Ovary (tissue), 9 donors: ENCODE measurements around the gene NR2F6. TPM values are rescaled to one million over a fixed set of nuclear protein-coding genes. Genes with fewer than 3 reads are reported as not detected.
A peak's percentile ranks its signal among the peaks of the same experiment; 100 is the strongest.

Experiments
- DNase-seq, 5 donors: peaks; one replicate each; pipeline ENCODE4 v3.0.0-alpha.2; 2019 to 2020
- H3K27ac ChIP-seq, 2 donors: fragments of 200-600 bp; one replicate each; pipeline versions ENCODE4 v1.5.1 to v1.8.0; 2019 to 2022
- H3K27me3 ChIP-seq: fragments of 200-600 bp; one replicate; pipeline ENCODE4 v1.8.0; 2022
- H3K36me3 ChIP-seq: fragments of 200-600 bp; sonication (generic); one replicate; pipeline ENCODE4 v1.5.1; 2019
- H3K4me1 ChIP-seq: one replicate; pipeline ENCODE4 v1.8.1; 2013; ENCODE audit warnings: mild to moderate bottlenecking, moderate library complexity; ENCODE audit not compliant: insufficient read depth
- H3K4me3 ChIP-seq: fragments of 200-600 bp; sonication (generic); one replicate; pipeline ENCODE4 v1.5.1; 2017
- H3K9me3 ChIP-seq, 2 donors: fragments of 200-600 bp in 1 of 2; sonication (generic) in 1 of 2; one replicate each; pipeline versions ENCODE4 v1.5.1 to v1.8.1; 2013 to 2019; ENCODE audit warnings: mild to moderate bottlenecking in 1 of 2, moderate library complexity in 1 of 2
- CTCF ChIP-seq, 3 donors: fragments of 450-650 bp in 2 of 3; fragments of 200-600 bp in 1 of 3; IDR thresholded peaks; one replicate each; pipeline versions ENCODE4 v1.5.1 to v1.8.0; 2016 to 2022; ENCODE audit warnings: antibody characterized with exemption in 3 of 3, mild to moderate bottlenecking in 1 of 3
- EP300 ChIP-seq: sonication (generic); formaldehyde crosslinking; IDR thresholded peaks from one replicate; pipeline ENCODE4 v1.6.1; 2017; ENCODE audit warnings: antibody characterized with exemption
- POLR2A ChIP-seq: fragments of 450-650 bp; IDR thresholded peaks from one replicate; pipeline ENCODE4 v1.6.1; 2017; ENCODE audit warnings: antibody characterized with exemption, mild to moderate bottlenecking, moderate library complexity
- WGBS, 3 donors: extraction: QIAGEN DNeasy Blood & Tissue Kit in 1 of 3; methylation state at CpG; one replicate each; pipeline versions ENCODE4 v1.1.5 to v1.1.7; 2013 to 2017; 5-methylcytosine and 5-hydroxymethylcytosine counted together
- intact Hi-C, 4 donors: fragments of 100-400 bp; cut with DNase I; formaldehyde crosslinking; loops; one replicate each; pipeline versions ENCODE4 v1.11.0 to v1.15.1; 2022 to 2023
- polyA plus RNA-seq, 2 donors: library from polyadenylated mRNA; stranded (reverse); fragments of 200-250 nt in 1 of 2; fragments of 350-450 nt in 1 of 2; fragmentation: Illumina TruSeq in 1 of 2; extraction: RNeasy Lipid Tissue Mini Kit (QIAGEN cat#74804) in 1 of 2; gene quantifications; one replicate each; pipeline ENCODE4 v1.2.3, GENCODE V29; 2013 to 2014
- total RNA-seq, 7 donors: library from RNA; depleted of rRNA in 2 of 7; stranded (reverse); fragments of >200 nt in 2 of 7; fragmentation: NEBNext Ultra II Directional in 3 of 7; extraction: Animal tissue kit (Norgen Biotek cat#: 25700) in 3 of 7; gene quantifications; one replicate each; pipeline versions ENCODE4 v1.1.0 to v1.2.4, GENCODE V29; 2016 to 2023
- donor health status: DM: no; HTN: no; CAD: no; lungs with moderate emphysema.
- donor health status: DM: no; HTN: no; CAD: no.
- donor health status: Bipolar disorder and iron deficiency.
- donor health status: DM: yes; HTN: yes; CAD: no.
- donor health status: DM: no; HTN: no; CAD: no.
- donor health status: DM: yes; HTN: yes; CAD: no.

Gene NR2F6
- total and polyA plus RNA-seq, 9 donors, result 3.7 to 46.4 (median 28.4) TPM

GRCh38 chr19:17209126-17210036 is 36.3 kb downstream of the NR2F6 start:
- Histone ChIP-seq H3K4me3 (no peak overlapping the region), H3K36me3 (no peaks in the 10 kb centered on the region), H3K27me3 (no peaks in the 10 kb centered on the region), H3K4me1 (no peaks in the 10 kb centered on the region), H3K9me3 (no peaks in the 10 kb centered on the region), H3K27ac (no peak overlapping the region)
- TF ChIP-seq POLR2A, result no peak
- TF ChIP-seq CTCF (IDR thresholded peaks at IDR 0.05), result no peak
- no peak for TF ChIP-seq EP300
- intact Hi-C loops, result loop anchor here (5.0 to 10.0 kb wide), 4 partner anchors 58 to 75 kb away; partner anchors contain the start of genes ANKLE1 (in 2 of the 4) and BABAM1 (in 1 of the 4)
- DNase-seq, result no peak
- 74 to 79% (median 78%) methylated on average over 28 of the region's 28 CpGs for WGBS, 3 donors

GRCh38 chr19:17206736-17207581 is 38.8 kb downstream of the NR2F6 start:
- Histone ChIP-seq H3K36me3 (no peaks in the 10 kb centered on the region), H3K9me3 (no peaks in the 10 kb centered on the region), H3K27me3 (no peaks in the 10 kb centered on the region), H3K4me3 (no peak overlapping the region), H3K27ac (no peak overlapping the region), H3K4me1 (no peaks in the 10 kb centered on the region)
- WGBS, 3 donors, result 89 to 93% (median 93%) methylated on average over 24 to 25 of the region's 25 CpGs
- intact Hi-C loops, result loop anchor here in 3 of 4 donors (5.0 to 10.0 kb wide), 3 partner anchors 68 to 78 kb away; partner anchors contain the start of gene ANKLE1 (in 2 of the 3)
- no peak for TF ChIP-seq CTCF (IDR thresholded peaks at IDR 0.05)
- TF ChIP-seq POLR2A, result no peak
- no peak for TF ChIP-seq EP300
- peak in 1 of 5 donors; percentile 17 for DNase-seq

GRCh38 chr19:17205237-17206140 is 40.2 kb downstream of the NR2F6 start:
- H3K36me3 ChIP-seq, result no peaks in the 10 kb centered on the region
- no peaks in the 10 kb centered on the region for H3K9me3 ChIP-seq
- H3K4me1 ChIP-seq, result no peaks in the 10 kb centered on the region
- 72 to 78% (median 76%) methylated on average over 25 to 27 of the region's 27 CpGs for WGBS, 3 donors
- H3K27me3 ChIP-seq, result no peaks in the 10 kb centered on the region
- no peak for TF ChIP-seq POLR2A
- peak; percentile 18 to 60 (median 52) for TF ChIP-seq CTCF (IDR thresholded peaks at IDR 0.05)
- intact Hi-C loops, result loop anchor here in 3 of 4 donors (5.0 to 10.0 kb wide), 3 partner anchors 69 to 79 kb away; partner anchors contain the start of gene ANKLE1 (in 2 of the 3)
- H3K4me3 ChIP-seq, result no peak overlapping the region
- peak; percentile 39 to 79 (median 64) for DNase-seq
- H3K27ac ChIP-seq, result no peak overlapping the region
